Measurements from ENCODE around the gene DST.

The DST gene

GRCh38 chr6:56479381-56479780 lies 163.3 kb downstream of the DST start:
- DNase-seq: no peak

- DNase-seq: no peak
Observed at GRCh38 chr6:56478202-56478601, 164.5 kb downstream of the DST start.

- DNase-seq: no peak
Observed at GRCh38 chr6:56477241-56477640, 165.4 kb downstream of the DST start.

- DNase-seq: no peak
Observed at GRCh38 chr6:56475736-56476457, 166.8 kb downstream of the DST start.

GRCh38 chr6:56474532-56474931 lies 168.2 kb downstream of the DST start:
- DNase-seq: no peak

GRCh38 chr6:56463443-56463842 lies 179.2 kb downstream of the DST start:
- no peak for DNase-seq

GRCh38 chr6:56459030-56459805 lies 183.5 kb downstream of the DST start:
- no peak for DNase-seq

GRCh38 chr6:56458324-56458884 lies 184.3 kb downstream of the DST start:
- no peak for DNase-seq

GRCh38 chr6:56456785-56457184 lies 185.9 kb downstream of the DST start:
- DNase-seq: no peak

GRCh38 chr6:56450882-56451739 lies 191.6 kb downstream of the DST start:
- DNase-seq: no peak

GRCh38 chr6:56450376-56450775 lies 192.3 kb downstream of the DST start:
- DNase-seq: no peak

GRCh38 chr6:56448046-56448445 lies 194.6 kb downstream of the DST start:
- DNase-seq: no peak

GRCh38 chr6:56445818-56446217 lies 196.9 kb downstream of the DST start:
- no peak for DNase-seq

GRCh38 chr6:56444855-56445254 lies 197.8 kb downstream of the DST start:
- DNase-seq: no peak

GRCh38 chr6:56440551-56440981 lies 202.1 kb downstream of the DST start:
- no peak for DNase-seq

GRCh38 chr6:56437171-56437900 lies 205.4 kb downstream of the DST start:
- no peak for DNase-seq

GRCh38 chr6:56435754-56436153 lies 206.9 kb downstream of the DST start:
- DNase-seq: no peak

- no peak for DNase-seq
Observed at GRCh38 chr6:56435326-56435725, 207.4 kb downstream of the DST start.

- DNase-seq: no peak
Observed at GRCh38 chr6:56434606-56435005, 208.1 kb downstream of the DST start.

- no peak for DNase-seq
Observed at GRCh38 chr6:56433119-56433518, 209.6 kb downstream of the DST start.

- DNase-seq: no peak
Observed at GRCh38 chr6:56432194-56432593, 210.5 kb downstream of the DST start.
